GM21619 (cell line): ENCODE measurements around the gene SOWAHD.
"Not testable (repeated sequence)": the region's sequence is repeated elsewhere in the genome, so short reads cannot be mapped to it uniquely, and the experiment has no call there.

ENCODE experiments used
- ATAC-seq: cut with Tn5 transposase; IDR thresholded peaks from one replicate; pipeline ENCODE4 v1.9.1; 2021; ENCODE audit not compliant: unreplicated experiment

SOWAHD gene

DNA sequence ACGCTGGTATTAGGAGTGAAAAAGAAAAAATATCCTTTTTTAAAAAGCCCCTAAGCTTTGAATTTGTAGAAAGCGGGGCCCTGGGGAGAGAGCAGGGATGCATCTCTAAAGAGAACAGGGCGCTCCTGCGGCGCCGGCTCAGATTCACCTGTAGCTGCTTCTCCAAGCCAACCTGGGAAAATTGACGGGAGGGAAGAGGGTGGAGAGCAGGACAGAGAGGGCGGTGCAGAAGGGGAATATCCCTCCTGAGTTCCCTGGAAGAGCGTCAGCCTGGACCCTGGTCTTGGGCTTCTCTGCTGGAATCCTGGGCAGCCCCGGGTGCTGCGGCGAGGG, 776 bp upstream of the SOWAHD start:
- ATAC-seq: no peak

DNA sequence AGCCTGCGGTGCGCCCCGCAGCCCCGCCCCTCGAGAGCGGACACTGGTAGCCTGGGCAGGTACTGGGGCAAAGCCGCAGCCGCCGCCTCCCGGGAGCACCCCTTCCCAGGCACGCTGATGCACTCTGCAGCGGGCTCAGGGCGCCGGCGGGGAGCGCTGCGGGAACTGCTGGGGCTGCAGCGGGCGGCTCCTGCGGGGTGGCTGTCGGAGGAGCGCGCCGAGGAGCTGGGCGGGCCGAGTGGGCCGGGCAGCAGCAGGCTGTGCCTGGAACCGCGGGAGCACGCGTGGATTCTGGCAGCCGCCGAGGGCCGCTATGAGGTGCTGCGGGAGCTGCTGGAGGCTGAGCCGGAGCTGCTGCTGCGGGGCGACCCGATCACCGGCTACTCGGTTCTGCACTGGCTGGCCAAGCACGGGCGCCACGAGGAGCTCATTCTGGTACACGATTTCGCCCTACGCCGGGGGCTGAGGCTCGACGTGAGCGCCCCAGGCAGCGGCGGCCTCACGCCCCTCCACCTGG, 401 bp downstream of the SOWAHD start:
- ATAC-seq: no peak

DNA sequence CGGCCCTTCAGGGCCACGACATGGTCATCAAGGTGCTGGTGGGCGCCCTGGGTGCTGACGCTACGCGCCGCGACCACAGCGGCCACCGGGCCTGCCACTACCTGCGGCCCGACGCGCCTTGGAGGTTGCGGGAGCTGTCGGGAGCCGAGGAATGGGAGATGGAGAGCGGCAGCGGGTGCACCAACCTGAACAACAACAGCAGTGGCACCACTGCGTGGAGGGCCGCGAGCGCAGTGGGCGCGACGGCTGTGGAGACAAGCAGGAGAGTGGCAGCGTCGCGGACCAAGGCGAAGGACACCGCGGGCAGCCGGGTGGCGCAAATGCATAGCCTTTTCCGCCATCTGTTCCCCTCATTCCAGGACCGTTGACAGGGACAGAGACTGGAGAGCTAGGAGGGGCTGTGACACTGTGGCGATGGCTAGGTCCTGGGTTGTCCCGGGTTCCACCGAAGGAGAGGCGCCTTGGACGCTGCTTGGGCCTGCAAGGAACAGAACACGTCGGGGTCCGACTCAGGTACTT, 919 bp downstream of the SOWAHD start:
- no peak for ATAC-seq

DNA sequence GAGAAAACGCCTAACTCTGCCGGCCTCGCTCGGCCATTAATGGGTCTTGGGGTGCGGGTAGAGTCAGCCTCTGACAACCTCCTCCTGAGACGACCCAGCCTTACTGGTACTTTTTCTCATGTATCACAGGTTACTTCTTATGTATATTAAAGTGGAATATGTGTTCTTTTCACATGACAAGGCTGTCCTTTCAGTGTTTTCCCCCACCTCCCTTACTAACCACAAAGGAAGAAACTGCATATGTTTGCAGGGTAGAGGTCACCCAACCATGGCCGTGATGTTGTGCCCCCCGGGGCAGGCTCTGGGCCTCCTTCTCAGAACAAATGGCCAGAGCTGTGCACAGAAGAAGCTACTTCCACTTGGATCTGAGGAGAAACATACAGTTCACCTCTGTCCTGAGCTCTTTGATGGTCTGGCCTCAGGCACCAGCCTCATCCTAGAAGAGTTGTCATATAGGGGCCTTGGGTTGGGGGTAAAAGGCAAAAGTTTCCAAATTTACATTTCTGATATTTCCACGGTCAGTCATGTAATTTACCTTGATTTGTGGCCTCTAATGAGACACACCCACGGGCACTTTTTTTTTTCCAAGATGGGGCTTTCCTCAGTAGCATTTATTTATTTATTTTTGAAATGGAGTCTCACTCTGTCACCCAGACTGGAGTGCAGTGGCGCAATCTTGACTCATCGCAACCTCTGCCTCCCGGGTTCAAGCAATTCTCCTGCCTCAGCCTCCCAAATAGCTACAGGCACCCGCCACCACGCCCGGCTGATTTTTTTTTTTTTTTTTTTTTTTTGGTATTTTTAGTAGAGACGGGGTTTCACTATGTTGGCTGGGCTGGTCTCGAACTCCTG, 1.9 kb downstream of the SOWAHD start:
- ATAC-seq: no peak

DNA sequence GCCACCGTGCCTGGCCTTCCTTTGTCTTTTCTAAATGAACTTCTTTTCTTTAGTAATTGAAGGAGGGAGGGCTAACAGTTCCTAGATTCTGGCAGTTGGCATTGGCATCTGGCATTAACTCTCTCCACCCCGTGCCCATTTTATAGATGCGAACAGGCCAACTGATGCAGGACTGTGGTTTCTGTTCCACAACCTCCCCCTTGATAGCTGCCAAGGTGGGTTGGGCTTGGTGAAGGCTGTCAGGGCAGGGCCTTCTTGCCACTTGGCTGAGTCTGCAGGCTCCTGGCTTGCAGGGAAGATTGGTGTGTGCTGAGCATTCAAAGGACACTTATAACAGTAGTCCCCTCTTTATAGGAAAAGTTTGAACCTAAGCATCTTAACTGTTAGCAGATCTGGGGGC, 4.3 kb downstream of the SOWAHD start:
- ATAC-seq: no peak

DNA sequence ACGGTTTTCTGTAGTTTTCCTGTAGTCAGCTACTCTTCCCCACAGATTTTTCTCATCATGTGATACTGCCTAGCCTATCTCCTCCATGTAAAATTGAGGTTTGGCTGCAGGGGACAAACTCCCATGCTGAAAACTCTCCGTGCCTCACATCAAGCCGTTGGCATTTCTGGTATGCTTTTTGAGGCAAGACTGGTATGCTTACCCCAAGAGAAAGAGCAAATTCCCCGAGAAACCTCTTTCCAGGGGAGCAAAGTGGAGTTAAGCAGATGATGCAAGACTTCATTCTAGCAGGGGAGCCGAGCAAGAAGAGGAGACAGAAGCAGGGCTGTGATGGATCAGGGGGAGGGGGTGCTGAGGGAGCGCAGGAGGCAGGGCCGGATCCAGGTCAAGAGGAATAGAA, 4.8 kb downstream of the SOWAHD start:
- no peak for ATAC-seq

DNA sequence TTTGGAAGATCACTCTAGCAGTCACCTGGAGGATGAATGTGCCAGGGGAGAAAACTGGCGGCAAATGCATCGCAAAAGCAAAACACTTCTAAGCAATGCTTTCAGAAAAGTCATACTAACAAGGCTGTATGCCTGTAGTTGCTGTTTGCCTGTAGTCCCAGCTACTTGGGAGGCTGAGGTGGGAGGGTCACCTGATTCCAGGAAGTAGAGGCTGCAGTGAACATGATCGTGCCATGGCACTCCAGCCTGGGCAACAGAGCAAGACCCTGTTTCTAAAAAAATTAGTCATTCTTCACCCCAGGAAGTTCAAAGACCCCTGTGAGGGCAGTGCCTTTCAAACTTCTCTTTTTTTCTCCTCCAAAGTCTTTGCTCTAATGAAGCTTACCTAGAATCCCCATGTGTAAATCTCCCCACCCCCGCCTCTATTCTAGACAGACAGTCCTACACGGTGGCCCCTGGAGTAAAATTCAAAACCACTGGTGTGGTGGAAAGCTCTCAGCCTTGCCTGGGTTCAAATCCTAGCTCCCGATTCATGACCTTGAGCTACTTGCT, 5.5 kb downstream of the SOWAHD start:
- ATAC-seq: no peak

DNA sequence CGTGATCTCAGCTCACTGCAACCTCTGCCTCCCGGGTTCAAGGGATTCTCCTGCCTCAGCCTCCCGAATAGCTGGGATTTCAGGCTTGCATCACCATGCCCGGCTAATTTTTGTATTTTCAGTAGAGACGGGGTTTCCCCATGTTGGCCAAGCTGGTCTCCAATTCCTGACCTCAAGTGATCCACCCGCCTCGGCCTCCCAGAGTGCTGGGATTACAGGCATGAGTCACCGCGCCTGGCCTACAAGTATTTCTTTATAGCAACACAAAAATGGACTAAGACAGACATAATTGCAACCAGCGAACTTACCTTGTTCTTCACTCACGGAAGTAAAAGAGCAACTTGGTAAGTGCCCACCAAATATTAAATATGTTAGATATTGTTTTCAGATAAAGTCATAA, 10.0 kb downstream of the SOWAHD start:
- not testable (repeated sequence) for ATAC-seq

DNA sequence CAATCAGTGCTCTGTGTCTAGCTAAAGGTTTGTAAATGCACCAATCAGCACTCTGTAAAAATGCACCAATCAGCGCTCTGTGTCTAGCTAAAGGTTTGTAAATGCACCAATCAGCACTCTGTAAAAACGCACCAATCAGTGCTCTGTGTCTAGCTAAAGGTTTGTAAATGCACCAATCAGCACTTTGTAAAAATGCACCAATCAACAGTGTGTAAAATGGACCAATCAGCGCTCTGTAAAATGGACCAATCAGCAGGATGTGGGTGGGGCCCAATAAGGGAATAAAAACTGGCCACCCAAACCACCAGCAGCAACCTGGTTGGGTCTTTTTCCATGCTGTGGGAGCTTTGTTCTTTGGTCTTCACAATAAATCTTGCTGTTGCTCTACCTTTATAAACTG, 11.0 kb downstream of the SOWAHD start:
- not testable (repeated sequence) for ATAC-seq

DNA sequence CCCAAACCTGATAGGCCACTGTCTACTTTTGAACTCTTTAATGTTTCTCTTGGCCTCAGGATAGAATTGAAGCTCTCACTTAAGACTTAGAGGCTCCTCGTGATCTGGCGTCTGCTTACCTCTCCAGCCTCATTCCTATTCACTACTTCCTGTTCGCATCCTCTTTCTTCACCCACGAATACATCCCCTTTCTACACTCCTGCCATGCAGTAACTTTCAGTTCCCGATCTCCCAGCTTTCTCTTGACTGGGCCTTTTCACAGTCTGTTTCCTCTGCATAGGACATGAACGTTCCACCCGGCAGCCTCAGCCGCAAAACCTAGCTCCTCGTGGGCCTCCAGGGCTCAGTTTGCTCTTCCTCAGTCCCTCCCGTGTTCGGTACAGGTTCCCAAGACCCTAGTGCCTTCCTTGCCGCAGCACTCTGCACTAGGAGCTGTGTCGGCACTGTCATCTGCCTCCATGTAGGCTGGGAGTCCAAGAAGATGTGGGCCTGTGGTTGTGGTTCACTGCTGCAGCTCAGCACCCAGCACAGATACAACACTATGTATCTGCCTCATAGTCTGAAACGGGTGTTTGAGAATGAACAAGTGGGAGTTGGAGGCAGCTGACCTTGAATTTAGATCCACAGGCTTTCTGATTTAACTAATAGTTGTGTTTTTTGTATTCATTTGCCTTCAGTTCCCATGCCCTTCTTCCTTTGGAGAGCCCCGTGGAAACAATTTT, 17.3 kb downstream of the SOWAHD start:
- no peak for ATAC-seq

DNA sequence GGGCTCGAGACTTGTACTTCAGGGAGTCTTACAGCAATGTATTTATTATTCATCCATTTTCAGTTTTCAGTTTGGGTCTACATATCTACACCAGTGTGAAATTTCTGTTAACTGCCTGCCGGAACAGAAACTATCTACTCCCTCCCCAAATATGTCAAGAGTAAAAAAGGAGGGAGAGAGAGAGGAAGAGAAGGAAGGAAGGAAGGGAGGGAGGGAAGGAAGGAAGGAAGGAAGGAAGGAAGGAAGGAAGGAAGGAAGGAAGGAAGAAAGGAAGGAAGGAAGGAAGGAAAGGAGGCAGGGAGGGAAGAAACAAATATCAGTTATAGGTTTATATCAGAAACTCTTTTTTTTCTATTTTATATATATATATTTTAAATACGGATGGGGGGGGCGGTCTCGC, 20.4 kb downstream of the SOWAHD start:
- no peak for ATAC-seq

DNA sequence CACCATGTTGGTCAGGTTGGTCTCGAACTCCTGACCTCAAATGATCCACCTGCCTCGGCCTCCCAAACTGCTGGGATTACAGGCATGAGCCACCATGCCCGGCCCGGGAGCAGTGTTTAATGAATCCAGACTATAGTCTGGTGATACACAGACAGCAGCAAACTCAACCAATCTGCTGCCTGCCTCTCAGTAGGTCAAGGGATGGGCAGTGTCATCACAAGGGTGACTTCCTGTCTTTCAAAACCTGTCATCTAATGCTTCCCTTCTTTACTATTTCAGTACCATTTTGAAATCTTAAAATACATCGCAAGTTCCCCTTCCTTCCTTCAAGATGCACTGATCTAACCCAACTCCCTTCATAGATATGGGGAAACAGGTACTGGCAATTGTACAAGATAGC, 24.6 kb downstream of the SOWAHD start:
- no peak for ATAC-seq

DNA sequence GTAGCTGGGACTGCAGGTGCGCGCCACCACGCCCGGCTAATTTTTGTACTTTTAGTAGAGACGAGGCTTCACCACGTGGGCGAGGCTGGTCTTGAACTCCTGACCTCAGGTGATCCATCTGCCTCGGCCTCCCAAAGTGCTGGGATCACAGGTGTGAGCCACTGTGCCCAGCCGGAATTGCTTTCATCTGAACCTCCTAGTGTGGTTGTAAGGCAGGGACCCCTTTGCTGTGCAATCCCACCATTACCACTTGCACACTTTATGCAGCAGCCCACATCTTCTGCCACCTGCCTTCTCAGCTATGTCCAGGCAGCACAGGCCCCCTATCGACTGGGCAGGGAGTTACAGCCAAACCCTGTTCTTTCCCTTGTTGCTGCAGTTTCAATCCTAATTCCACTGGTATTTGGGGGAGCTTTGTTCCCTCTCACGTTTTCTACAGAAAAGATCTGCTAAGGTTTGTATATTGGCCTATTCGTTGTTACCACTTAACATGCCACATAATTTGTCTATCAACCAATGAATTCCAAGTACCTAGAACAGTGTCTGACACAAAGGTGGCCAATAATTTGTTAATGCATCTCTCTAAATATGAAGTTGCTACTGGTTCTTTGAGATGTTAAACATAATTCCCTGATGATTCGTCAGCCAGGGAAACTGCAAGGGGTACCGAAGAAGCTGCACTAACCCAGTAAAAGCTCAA, 26.5 kb downstream of the SOWAHD start:
- no peak for ATAC-seq

DNA sequence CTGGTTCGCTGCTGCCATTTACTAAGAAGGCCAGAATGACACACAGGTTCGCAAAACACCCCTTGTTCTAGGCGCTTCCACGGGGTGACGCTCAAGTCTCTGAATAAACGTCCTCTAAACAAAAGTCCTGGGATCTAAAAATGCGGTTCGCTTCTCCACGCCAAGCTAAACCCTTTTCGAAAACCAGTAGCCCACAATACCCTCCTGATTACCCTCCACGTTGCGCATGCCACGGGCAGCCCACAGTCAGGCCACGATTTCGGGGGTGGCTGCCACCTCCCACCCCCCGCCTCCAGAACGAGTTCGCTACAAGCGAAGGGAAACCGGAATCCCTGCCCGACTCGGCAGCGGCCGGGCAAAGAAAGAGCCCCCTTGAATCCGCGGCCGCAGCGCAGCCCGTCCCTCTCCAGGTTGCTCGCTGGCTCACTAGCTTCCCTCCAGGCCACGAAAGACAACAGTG, 32.6 kb downstream of the SOWAHD start:
- peak; percentile 5 for ATAC-seq

DNA sequence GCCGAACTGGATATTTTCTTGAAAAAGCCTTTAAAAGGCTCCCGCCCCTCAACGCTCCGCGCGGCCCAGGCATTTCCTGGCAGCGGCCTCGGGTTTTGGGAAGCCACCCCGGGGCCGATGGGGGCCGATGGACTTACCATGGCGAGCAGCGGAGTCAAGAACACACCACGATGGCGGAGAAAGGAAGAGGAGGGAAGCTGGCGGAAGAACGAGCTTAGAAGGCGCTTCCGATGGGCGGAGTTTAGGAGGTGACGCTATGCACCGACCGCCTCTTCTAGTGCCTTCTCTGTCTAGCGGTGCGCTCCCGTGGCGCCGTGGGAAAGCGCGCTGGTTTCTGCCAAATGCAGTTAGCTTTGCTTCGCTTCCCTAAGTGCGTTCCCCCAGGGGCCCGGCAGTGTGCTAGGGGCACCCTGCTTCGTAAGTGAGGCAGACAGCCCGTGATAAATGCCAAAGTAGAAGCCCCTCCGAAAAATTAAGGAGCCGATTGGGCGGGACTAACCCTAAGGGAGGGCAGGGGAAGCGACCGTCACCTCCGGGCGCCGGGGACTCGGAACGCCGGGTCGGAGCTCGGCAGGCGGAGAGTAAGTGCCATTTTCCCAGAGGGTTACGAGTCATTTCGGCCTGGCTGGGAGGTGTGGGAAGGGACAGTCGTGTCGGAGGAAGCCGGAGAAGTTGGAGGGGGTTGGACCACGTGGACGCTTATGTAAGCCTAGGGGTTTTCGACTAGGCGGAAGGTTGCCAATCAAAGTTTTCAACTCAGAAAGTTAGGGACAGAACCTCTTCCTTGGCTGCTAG, 33.2 kb downstream of the SOWAHD start, which contains the start of gene RPL39:
Gene RPL39, minus strand, starts transcription at position 194 of the 795 bp plus-strand sequence. Its CDS starts 54 bp downstream, at position 140.
- peak; percentile 89 for ATAC-seq

DNA sequence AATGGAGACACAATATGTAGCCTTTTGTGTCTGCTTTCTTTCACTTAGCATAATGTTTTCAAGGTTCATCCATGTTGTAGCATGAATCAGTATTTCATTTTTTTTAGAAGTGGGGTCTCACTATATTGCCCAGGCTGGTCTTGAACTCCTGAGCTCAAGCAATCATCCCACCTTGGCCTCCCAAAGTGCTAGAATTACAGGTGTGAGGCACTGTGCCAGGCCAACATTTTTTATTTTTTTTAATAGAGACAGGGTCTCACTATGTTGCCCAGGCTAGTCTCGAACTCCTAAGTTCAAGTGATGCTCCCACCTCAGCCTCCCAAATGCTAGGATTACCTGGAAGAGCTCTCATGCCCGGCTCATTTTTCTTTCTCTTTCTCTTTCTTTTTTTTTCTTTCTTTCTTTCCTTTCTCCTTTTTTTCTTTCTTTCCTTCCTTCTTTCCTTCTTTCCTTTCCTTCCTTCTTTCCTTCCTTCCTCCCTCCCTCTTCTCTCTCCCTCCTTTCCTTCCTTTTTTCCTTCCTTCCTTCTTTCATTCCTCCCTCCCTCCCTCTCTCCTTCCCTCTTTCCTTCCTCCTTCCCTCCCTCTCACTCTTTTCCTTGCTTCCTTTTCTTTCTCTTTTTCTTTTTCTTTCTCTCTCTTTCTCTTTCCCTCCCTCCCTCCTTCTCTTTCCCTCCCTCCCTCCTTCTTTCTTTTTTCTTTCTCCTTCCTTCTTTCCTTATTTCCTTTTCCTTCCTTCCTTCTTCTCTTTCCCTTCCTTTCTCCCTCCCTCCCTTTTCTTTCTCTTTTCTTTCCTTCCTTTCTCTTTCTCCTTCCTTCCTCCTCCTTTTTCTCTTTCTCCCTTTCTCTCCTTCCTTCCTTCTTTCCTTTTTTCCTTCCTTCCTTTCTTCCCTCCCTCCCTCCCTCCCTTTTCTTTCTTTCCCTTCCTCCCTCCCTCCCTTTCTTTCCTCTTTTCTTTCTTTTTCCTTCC, 43.1 kb downstream of the SOWAHD start:
- no peak for ATAC-seq

DNA sequence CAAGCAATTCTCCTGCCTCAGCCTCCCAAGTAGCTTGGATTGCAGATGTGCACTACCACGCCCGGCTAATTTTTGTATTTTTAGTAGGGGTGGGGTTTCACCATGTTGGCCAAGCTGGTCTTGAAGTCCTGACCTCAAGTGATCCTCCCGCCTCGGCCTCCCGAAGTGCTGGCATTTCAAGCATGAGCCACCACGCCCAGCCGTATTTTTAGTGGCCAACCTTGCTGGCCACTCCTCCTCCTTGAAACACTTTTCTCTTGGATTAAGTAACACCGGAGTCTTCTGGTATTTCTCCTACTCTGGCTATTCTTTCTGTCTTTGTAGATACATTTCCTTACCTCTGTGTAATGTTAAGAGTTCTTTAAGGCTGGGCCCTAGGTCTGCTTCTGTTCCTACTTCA, 44.2 kb downstream of the SOWAHD start:
- no peak for ATAC-seq

DNA sequence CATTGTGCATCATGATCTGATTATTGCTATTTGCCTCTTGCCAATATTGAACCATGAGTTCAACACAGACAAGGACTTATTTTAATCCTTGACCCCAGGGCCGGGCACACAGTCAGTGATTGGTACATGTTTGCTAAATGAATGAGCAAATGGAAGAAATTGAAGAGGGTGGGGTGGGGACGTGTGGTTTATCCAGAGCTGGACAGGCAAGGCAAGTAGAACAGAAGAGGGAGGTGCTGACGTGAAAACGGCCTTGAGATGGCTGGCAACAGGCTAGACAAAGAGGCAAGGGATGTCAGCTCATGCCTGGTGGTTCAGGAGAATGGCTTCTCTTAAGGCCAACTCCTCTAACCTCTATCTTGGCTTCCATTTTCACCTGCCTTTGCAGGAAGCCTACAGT, 50.1 kb downstream of the SOWAHD start:
- not testable (repeated sequence) for ATAC-seq

DNA sequence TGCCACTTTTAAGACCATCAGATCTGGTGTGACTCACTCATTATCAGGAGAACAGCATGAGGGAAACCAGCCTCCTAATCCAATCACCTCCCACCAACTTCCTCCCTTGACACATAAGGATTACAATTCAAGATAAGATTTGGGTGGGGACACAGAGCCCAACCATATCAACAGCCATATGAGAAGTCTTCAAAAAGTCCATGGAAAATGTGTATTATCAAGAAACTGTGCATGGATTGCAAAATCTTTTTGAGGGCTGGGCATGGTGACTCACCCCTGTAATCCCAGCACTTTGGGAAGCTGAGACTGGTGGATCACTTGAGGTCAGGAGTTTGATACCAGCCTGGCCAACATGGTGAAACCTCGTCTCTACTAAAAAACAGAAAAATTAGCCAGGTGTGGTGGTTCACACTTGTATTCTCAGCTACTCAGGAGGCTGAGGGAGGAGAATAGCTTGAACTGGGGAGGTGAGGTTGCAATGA, 50.8 kb downstream of the SOWAHD start:
- ATAC-seq: no peak
